ENCODE results near the gene CFAP100.
A peak's percentile ranks its signal among the peaks of the same experiment; 100 is the strongest.

CFAP100 gene

GRCh38 chr3:126380011-126380768 is 14.5 kb upstream of the CFAP100 start:
- TF ChIP-seq ZFX (IDR thresholded peaks at IDR 0.05) (no peak), CTCF (conservative IDR thresholded peaks at IDR 0.05) (no peak)
- no peak overlapping the region for H3K27ac ChIP-seq

GRCh38 chr3:126381966-126382365 is 12.7 kb upstream of the CFAP100 start:
- TF ChIP-seq CTCF (conservative IDR thresholded peaks at IDR 0.05) (no peak), ZFX (IDR thresholded peaks at IDR 0.05) (no peak)
- H3K27ac ChIP-seq: no peak overlapping the region

- peak overlapping the region; percentile 43 for H3K27ac ChIP-seq
- TF ChIP-seq CTCF (conservative IDR thresholded peaks at IDR 0.05) (peak; percentile 100), ZFX (IDR thresholded peaks at IDR 0.05) (no peak)
These were observed 5.5 kb upstream of the CFAP100 start for GRCh38 chr3:126389112-126389793.

GRCh38 chr3:126389794-126390146 is 4.9 kb upstream of the CFAP100 start:
- no peak for TF ChIP-seq ZFX (IDR thresholded peaks at IDR 0.05)
- TF ChIP-seq CTCF (conservative IDR thresholded peaks at IDR 0.05): no peak

GRCh38 chr3:126390201-126390600 is 4.5 kb upstream of the CFAP100 start:
- no peak overlapping the region for H3K27ac ChIP-seq
- TF ChIP-seq ZFX (IDR thresholded peaks at IDR 0.05) (no peak), CTCF (conservative IDR thresholded peaks at IDR 0.05) (no peak)

More at GRCh38 chr3:126389794-126390146, 4.9 kb upstream of the CFAP100 start:
- peak overlapping the region; percentile 43; the same call in 1 of the 2 replicates for H3K27ac ChIP-seq

GRCh38 chr3:126390751-126391150 is 4.0 kb upstream of the CFAP100 start:
- H3K27ac ChIP-seq: no peak overlapping the region
- TF ChIP-seq ZFX (IDR thresholded peaks at IDR 0.05): no peak
- no peak for TF ChIP-seq CTCF (conservative IDR thresholded peaks at IDR 0.05)

GRCh38 chr3:126391631-126392030 is 3.1 kb upstream of the CFAP100 start:
- H3K27ac ChIP-seq: no peak overlapping the region
- TF ChIP-seq CTCF (conservative IDR thresholded peaks at IDR 0.05): no peak
- no peak for TF ChIP-seq ZFX (IDR thresholded peaks at IDR 0.05)

All from C4-2B (cell line).